Stimulated activated CD8-positive, alpha-beta memory T cell treated with anti-CD3 and anti-CD28 coated beads, Interleukin-4, amount 100 ng/mL, for 1 hour (primary cell): ENCODE measurements around the gene SCRN1.
"Not testable (repeated sequence)": the region's sequence is repeated elsewhere in the genome, so short reads cannot be mapped to it uniquely, and the experiment has no call there.

ENCODE experiments used
- DNase-seq, 2 donors: peaks; one replicate each; pipeline ENCODE4 v3.0.0-alpha.2; 2020; ENCODE audit warnings: low read depth in 2 of 2, low spot score in 1 of 2

SCRN1 gene

DNA sequence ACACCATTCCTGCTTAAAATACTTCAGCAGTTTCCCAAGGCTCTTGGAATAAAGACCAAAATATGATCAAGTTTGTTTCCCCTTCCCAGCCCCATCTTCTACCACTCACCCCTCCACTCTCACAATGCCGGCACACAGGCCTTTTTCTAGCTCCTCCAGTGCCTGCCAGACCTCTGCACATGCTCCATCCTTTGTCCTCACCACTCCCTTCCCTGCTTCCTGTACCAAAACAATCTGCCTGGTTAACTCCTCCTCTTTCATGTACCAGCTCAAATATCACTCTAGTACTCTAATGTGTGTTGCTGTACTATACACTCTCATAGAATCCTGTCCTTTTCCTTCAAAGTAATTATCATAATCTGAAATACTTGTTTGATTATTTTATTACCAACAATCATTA, 19.4 kb downstream of the SCRN1 start:
- DNase-seq, result no peak

DNA sequence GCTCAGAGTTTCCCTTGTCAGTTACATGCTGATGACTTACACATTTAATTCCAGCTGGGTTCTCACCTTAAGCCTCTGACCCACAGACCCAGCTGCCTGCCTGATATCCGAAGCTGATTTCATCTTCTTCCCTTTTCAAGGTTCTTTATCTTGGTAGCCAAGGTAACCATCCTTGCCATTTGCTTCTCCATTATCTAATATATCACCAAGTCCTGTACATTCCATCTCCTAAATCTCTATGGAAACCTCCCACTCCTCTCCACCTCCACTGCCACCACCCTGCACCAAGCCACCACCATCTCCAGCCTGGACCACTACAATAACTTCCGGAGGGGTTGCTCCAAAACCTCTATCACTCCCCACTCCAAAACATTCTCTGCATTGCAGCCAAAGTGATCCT, 19.9 kb downstream of the SCRN1 start:
- DNase-seq, result no peak

DNA sequence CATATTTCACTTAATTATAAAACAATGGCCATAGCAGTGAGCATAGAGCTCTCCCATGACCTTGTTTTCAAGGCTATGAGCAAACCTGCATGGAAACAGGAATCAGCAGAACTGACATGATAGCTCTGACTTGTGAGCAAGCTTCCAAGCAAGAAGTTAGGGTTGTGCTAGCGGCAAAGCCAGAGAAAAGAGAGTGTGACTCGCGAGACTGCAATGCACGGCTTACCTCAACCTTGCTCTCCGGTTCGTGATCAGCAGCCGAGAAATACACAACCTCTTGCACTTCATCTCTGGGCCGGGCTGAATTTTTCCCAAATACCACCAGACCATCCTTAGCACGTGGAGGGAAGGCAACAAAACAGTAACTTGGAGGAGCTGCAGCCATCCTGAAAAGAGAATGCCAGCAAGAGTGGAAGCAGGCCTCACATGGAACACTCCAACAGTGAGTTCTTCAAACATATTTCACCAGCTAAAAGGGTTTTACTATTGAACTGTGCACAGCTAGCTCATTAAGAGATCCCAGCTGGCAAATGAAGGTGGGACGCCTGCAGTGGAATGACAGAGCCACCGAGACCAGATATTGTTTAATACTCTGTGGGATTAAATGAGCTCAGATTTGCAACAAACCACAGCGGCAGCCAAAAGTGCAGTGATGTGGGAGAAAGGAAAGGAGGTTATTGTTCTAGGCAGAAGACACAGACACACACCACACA, 20.8 kb downstream of the SCRN1 start:
- DNase-seq, result no peak

GRCh38 chr7:29965030-29965429, 24.6 kb downstream of the SCRN1 start:
- no peak for DNase-seq

- DNase-seq, result no peak
Measured at GRCh38 chr7:29962035-29962434, 27.6 kb downstream of the SCRN1 start.

- DNase-seq, result not testable (repeated sequence)
Measured at GRCh38 chr7:29961611-29962010, 28.0 kb downstream of the SCRN1 start.

DNA sequence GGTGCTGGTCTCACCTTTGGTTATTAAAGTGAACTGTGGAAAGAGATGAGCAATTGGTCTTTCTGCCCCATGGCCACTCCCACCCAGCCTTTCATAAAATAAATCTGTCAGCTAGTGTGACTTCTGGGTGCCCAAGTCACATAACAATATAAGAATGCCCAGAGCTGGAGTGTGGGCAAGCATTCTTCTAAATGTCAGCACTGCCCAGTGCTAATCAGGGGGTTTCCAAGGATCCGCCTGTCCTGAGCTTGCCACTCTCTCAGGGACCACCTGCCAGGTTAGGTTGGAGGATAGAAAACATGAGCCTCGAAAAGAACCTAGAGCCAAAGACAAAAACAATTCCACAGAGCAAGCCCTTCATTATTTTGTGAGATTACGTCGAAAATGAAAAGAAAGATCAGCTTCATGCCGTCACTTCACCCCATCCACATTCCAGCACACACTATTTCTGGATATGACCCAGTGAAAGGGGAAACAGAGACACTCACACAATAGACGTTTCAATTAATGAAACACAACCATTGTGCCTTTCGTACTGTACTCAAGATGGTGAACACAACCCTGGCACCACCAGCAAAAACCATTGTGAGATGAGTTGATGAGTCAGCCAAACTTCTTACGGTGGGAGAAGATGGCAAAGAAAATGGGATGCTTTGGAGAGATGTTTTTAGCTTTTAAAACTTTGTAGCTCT, 30.8 kb downstream of the SCRN1 start:
- DNase-seq, result no peak

DNA sequence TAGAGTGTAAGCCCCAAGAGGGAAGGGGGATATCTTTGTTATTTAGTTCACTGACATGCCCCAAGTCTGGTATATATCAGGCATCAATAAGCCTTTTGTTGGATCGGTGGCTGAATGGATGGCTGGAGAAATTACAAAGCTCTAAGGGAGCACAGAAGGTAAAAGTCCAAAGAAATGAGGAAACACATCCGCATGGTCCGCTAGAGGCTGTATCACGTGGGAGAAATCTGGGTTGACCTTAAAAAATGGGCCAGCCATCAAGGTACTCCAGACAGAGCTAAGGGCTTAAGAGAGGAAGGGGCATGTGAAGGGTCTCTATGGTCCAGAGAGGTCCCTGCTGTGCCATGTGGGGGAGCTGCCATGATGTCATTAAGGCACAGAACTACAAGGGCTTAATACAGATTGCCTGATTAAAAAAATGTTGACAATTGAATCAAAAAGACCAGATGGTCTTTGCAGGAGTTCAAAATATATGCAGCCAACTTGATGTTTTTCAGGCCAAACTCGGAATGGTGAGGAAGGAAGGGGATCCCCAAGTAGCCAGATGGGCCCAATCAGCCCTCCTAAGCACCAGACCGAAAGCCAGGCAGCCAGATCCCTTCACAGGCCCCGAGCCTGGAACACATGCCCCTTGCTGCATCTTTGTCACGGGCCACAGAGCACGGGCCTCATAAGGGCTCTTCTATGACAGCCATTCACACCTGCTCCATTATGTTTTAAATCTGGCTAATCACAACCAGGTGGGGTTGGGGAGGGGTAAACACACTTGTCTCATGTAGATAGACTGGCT, 31.9 kb downstream of the SCRN1 start:
- DNase-seq, result no peak

GRCh38 chr7:29956487-29956836, 33.1 kb downstream of the SCRN1 start:
- DNase-seq, result no peak

DNA sequence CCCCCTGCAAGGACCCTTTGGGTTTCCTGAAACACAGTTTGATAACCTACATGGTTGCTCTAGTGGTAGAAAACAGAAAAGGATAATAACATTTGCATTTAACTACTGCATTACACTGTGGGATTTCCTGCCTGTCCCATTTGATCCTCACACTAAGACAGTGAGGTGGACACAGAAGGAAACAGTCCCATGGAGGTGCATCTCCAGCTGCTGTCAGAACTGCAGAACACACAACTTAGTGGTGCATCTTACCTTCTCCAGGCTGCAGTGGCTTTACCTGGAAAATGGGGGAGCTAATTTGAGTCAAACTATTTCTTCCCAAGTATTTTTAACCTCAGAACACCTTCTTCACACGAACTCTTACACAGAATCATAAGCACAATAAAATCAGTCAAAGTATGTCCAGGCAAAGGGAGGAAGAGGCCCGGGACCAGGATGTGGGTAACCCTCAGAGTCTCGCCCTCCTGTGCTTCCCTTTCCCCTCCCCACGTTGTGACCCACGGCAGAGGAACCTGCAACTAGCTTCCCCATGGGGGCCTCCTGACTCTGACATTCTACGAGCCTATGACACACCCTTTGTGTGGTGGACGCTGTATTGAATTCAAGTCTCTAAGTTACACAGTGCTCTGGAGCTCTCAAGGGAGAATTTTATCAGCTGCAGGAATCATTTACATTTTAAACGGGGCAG, 33.7 kb downstream of the SCRN1 start:
- DNase-seq, result no peak

DNA sequence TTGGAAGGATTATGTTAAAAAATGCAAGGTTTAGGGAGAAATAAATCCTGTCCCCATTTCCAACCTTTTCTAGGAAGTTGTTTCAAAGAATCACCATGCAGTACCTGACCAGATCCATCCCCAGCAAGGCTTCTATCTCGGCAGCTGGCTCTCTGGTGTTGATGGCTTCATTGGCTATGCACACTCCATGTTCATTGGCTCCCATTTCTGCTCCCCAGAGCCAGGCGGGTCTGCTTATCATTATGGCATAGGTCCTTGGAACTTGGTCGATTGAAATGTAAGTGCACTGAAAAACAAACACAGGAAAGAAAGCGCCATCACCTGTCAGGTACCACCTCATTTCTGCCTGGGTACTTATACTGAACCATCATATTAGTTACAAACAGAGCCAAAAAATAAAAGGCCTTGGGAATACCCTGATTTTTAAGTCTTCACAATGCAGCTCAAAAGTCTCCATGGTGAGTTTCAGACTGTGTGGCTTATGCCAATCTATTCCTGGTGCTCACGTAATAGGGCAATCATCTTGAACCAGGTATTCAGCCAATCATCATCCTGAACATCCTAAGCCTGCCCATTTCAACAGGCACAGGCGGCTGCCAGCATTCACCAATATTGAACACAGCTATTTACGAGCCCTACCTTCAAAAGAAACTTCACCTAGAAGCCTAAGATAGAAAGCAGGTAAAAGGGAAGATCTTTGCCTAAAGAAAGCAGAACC, 34.4 kb downstream of the SCRN1 start:
- DNase-seq, result no peak

GRCh38 chr7:29953726-29954347, 35.8 kb downstream of the SCRN1 start:
- no peak for DNase-seq

DNA sequence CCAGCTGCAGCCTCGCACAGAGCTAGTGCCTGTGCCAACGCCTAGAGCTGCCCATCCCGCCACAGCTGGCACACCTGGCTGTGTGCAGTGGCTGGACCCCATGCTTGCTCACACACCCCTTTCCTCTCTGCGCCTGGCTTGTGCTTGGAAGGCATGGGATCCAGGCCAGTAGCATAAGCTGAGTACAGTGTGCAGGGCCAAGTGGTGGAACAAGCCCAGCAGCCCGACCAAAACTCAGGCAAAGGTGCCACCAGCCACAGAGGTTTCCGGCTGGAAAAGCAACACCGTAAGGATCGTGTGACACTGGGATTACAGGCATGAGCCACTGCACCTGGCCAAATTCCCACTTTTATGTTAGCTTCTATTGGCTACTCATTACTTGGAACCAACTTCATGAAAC, 38.4 kb downstream of the SCRN1 start:
- DNase-seq, result no peak

DNA sequence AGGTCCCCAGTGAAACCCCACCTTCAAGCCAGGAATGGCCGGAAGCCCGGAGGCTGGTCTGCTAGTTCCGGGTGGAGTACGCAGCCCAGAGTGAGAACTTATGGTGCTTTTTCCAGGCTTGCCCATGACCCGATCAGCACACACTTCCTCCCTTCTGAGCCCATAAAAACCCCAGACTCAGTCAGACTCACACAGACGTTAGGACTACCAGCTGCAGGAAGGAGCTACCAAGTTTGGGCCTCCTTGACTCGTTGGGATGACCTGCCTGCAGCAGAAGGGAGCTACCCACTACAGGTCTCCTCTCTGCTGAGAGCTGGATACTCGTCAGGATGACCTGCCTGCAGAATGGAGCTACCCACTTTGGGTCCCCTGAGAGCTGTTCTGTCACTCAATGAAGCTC, 39.1 kb downstream of the SCRN1 start:
- no peak for DNase-seq

DNA sequence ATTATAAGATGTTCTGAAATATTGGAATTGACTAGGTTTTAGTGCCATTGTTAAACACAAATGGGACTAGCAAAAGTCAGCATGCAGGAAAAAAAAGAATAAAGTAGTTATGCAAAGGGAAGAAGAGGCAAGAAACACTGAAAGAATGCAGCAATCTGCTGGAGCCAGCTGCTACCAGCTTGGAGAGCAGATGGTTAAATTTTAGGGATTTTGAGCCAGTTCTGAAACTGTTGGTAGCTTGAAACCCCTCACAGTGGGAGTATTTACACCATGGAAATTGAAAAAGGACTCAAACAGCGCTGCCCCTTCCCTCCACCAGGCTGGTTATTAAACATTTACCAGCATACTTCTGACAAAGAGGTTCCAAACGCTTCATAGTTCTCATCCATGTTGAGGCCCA, 41.0 kb downstream of the SCRN1 start:
- no peak for DNase-seq

- DNase-seq, result no peak
Measured at GRCh38 chr7:29946428-29947186, 43.0 kb downstream of the SCRN1 start.

DNA sequence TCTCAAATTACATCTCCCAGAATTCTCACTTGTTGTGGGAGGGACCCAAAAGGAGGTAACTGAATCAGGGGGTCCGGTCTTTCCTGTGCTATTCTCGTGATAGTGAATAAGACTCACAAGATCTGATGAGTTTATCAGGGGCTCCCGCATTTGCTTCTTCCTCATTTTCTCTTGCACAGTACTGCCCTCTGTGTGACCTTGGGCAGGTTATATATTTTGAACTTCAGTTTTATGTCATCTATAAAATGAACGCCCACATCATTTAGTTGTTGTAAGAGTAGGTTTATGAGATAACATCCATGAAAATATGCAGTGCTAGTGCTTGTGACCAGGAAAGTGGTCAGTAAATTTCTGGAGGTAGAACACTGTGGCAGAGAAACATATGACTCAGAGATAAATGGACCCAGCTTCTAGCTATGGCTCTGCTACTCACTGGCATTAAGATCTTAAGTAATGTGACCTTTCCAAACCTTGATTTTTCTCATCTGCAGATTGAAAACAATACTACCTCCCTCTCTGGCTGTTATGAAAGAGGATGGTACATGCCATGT, 44.3 kb downstream of the SCRN1 start:
- no peak for DNase-seq

DNA sequence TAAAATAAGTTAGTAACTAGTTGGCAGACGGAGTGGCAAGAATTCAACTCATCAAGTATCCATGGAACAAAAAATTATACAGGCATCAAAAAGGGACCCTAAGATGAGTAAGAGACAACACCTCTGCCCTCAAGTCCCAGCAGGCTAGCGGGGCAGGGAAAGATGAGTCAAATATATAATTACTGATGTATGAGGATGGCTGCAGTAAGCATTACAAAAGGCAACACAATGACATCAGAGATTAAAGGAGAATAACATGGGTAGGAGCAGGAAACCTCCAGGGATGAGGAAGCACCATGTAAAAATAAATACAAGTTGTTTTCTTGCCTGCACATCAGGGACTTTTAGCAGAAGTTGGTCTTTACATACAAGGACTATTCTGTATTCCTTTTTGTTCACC, 49.4 kb downstream of the SCRN1 start:
- no peak for DNase-seq

DNA sequence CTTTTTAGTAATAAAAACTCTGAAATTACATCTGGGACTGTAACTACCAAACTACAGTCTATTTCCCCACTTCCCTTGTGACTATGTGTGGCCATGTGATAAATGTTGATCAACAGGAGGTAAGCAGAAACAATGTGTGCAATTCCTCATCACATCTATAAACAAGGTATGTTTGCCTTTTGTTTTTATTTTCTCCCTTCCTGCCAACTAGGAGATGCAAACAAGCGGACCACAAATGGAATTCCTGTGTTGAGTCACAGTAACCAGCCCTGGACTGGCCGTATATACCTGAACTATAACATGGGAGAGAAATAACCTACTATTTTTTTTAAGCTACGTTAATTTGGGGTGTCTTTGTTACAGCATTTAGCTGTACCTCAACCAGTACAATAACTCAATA, 52.5 kb downstream of the SCRN1 start:
- no peak for DNase-seq

DNA sequence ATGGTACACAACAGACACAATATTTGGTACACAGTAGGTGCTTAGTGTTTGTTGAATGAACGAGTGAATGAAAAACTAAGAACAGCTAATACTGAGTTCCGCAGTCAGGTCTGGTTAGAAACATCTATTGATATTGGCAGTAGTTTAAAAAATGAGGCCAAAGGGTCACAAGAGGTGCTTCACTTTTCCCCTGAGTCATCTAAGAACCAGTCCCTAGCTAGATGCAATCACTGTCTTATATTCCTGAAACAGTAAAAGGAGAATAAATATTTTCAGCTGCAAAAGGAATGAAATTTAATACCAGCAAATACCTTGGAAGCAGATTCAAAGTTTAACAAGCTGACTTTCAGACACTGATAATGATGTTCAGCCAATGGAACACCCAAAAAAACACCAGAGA, 54.5 kb downstream of the SCRN1 start:
- DNase-seq, result no peak
